ENCODE results near the gene RAPGEF1. TPM values are rescaled to one million over a fixed set of nuclear protein-coding genes. Genes with fewer than 3 reads are reported as not detected.

The RAPGEF1 gene
- total RNA-seq, 1 experiment from 2014 or later: 55.6 TPM

GRCh38 chr9:131704988-131705387 lies 34.9 kb downstream of the RAPGEF1 start:
- no CpG with 5 or more reads among the region's 4 CpGs for WGBS (ENCODE audit: extremely low coverage, insufficient read length, low lambda C conversion rate)
- Histone ChIP-seq H3K18ac (ENCODE audit: insufficient read length, low read depth, low read length) (no peak overlapping the region), H3K79me1 (ENCODE audit: insufficient read depth, low read depth, low read length, poor library complexity, severe bottlenecking) (no peaks in the 10 kb centered on the region), H3K4me1 (ENCODE audit: insufficient read depth, low read length) (peaks cover 6% of the 10 kb centered on the region; the same call in 1 of the 2 replicates), H3K27ac (ENCODE audit: insufficient read length, low read depth, low read length) (no peak overlapping the region), H3K79me2 (ENCODE audit: insufficient read depth, low read length) (peaks cover 8% of the 10 kb centered on the region; the same call in 1 of the 2 replicates), H4K20me1 (ENCODE audit: control insufficient read depth, insufficient read depth, insufficient read length) (no peaks in the 10 kb centered on the region), H2BK20ac (ENCODE audit: low read depth, low read length, poor library complexity, severe bottlenecking) (no peak overlapping the region), H3K14ac (ENCODE audit: insufficient read depth, low read length) (no peak overlapping the region), H3K56ac (ENCODE audit: insufficient read length, low read depth, low read length) (no peak overlapping the region), H2BK15ac (ENCODE audit: low read depth, low read length) (no peak overlapping the region), H2AK5ac (ENCODE audit: insufficient read length, low read length) (no peak overlapping the region), H3T11ph (ENCODE audit: low read length) (no peak overlapping the region), H3K23ac (ENCODE audit: insufficient read length, low read depth, low read length) (no peak overlapping the region), H3K9ac (ENCODE audit: extremely low read depth, insufficient read length, low read length) (no peak overlapping the region), H4K91ac (ENCODE audit: insufficient read length, low read depth, low read length) (no peak overlapping the region), H4K5ac (ENCODE audit: insufficient read length, low read depth, low read length) (no peak overlapping the region), H3K27me3 (ENCODE audit: insufficient read depth, low read length) (no peaks in the 10 kb centered on the region), H2BK120ac (ENCODE audit: low read depth, low read length, poor library complexity, severe bottlenecking) (no peak overlapping the region), H3K4ac (ENCODE audit: low read depth, low read length) (no peak overlapping the region), H3K23me2 (ENCODE audit: insufficient read length, low read depth, low read length, poor library complexity, severe bottlenecking) (no peaks in the 10 kb centered on the region), H3K9me3 (ENCODE audit: control insufficient read depth, low read depth, low read length) (no peaks in the 10 kb centered on the region), H2BK5ac (ENCODE audit: insufficient read length, low read length) (no peak overlapping the region), H4K8ac (replicated peaks; ENCODE audit: insufficient read length, low read depth, low read length) (no peak overlapping the region), H2BK12ac (ENCODE audit: insufficient read length, low read depth, low read length) (no peak overlapping the region), H2AFZ (ENCODE audit: low read length) (no peak overlapping the region), H3K4me2 (ENCODE audit: insufficient read depth, insufficient read length, low read length) (no peak overlapping the region)
- no peaks in the 10 kb centered on the region; a peak in 1 of 5 replicates for H3K9me3 Mint-ChIP-seq
- no peaks in the 10 kb centered on the region for H3K27me3 Mint-ChIP-seq (ENCODE audit: low read depth)
- peak overlapping the region in 2 of 3 experiments; percentile 71 to 75; a peak in 3 of 7 replicates for H3K27ac Mint-ChIP-seq
- DNase-seq: no peak
- TF ChIP-seq CTCF (conservative IDR thresholded peaks at IDR 0.05): no peak
- no peaks in the 10 kb centered on the region for H3K36me3 Mint-ChIP-seq (ENCODE audit: insufficient read depth in 1 of 3, low read depth in 3 of 3)
- H3K4me3 Mint-ChIP-seq: no peak overlapping the region
- H3K4me1 Mint-ChIP-seq: peaks cover 63 to 76% of the 10 kb centered on the region in 2 experiments

Measured in H9 (cell line).